Activated CD4-positive, alpha-beta T cell treated with anti-CD3 and anti-CD28 coated beads, Interleukin-2, amount 10 ng/mL, durations not matched to agents 7 days and 5 days (primary cell): ENCODE measurements around the gene ISG15. TPM values are rescaled to one million over a fixed set of nuclear protein-coding genes. Genes with fewer than 3 reads are reported as not detected.
"Not testable (repeated sequence)": the region's sequence is repeated elsewhere in the genome, so short reads cannot be mapped to it uniquely, and the experiment has no call there.

Source experiments
- CTCF ChIA-PET: fragments of 350-600 bp; sonication (Branson Sonifier 250); formaldehyde crosslinking; loops from one replicate; lab custom pipeline; 2021; ENCODE audit warnings: antibody characterized with exemption; lab: Charles Lee
- POLR2A ChIA-PET: fragments of 350-600 bp; sonication (Branson Sonifier 250); formaldehyde crosslinking; loops from one replicate; lab custom pipeline; 2021; ENCODE audit warnings: antibody characterized with exemption; lab: Charles Lee
- DNase-seq: peaks from one replicate; pipeline ENCODE4 v3.0.0-alpha.2; 2020
- H3K27ac Mint-ChIP-seq: one replicate; pipeline ENCODE4 v1.8.0; 2021; ENCODE audit warnings: mild to moderate bottlenecking, moderate library complexity, mixed read lengths
- H3K27me3 Mint-ChIP-seq: one replicate; pipeline ENCODE4 v1.8.0; 2021; ENCODE audit warnings: mixed read lengths
- H3K36me3 Mint-ChIP-seq: one replicate; pipeline ENCODE4 v1.8.0; 2021; ENCODE audit warnings: low read depth, mixed read lengths
- H3K4me1 Mint-ChIP-seq: one replicate; pipeline ENCODE4 v1.8.0; 2021; ENCODE audit warnings: mixed read lengths
- H3K4me3 Mint-ChIP-seq: one replicate; pipeline ENCODE4 v1.8.0; 2021; ENCODE audit warnings: mild to moderate bottlenecking, moderate library complexity, mixed read lengths
- H3K9me3 Mint-ChIP-seq: one replicate; pipeline ENCODE4 v1.8.0; 2021; ENCODE audit warnings: mixed read lengths
- total RNA-seq, 2 experiments: library from RNA; stranded (reverse); gene quantifications; one replicate each; pipeline ENCODE4 v1.2.3, GENCODE V29; 2021

The ISG15 gene
- total RNA-seq, 2 experiments from 2014 or later, result 237 to 332 TPM

- peaks cover 32% of the 10 kb centered on the region for H3K27me3 Mint-ChIP-seq
- POLR2A ChIA-PET, H3K4me3 Mint-ChIP-seq, DNase-seq, H3K9me3 Mint-ChIP-seq, H3K36me3 Mint-ChIP-seq, H3K27ac Mint-ChIP-seq: not testable (repeated sequence)
- peaks cover 14% of the 10 kb centered on the region for H3K4me1 Mint-ChIP-seq
- CTCF ChIA-PET, result interaction anchor here (0.8 to 1.0 kb wide), 2 partner anchors 10 to 131 kb away, joined by 3 read pairs; no protein-coding TSS in a partner anchor
Measured at GRCh38 chr1:991275-991674, 22.0 kb upstream of the ISG15 start.

GRCh38 chr1:991895-992294, 21.4 kb upstream of the ISG15 start:
- DNase-seq, result no peak
- H3K27ac Mint-ChIP-seq, result no peak overlapping the region
- ChIA-PET CTCF (interaction anchor here (0.8 to 2.4 kb wide), 3 partner anchors 10 to 130 kb away, joined by 3 to 11 read pairs (median 3); no protein-coding TSS in a partner anchor), POLR2A (no interaction called here)
- peaks cover 30% of the 10 kb centered on the region for H3K27me3 Mint-ChIP-seq
- peaks cover 9% of the 10 kb centered on the region for H3K36me3 Mint-ChIP-seq
- peaks cover 14% of the 10 kb centered on the region for H3K4me1 Mint-ChIP-seq
- H3K9me3 Mint-ChIP-seq, result peaks cover 8% of the 10 kb centered on the region
- H3K4me3 Mint-ChIP-seq, result no peak overlapping the region

DNA sequence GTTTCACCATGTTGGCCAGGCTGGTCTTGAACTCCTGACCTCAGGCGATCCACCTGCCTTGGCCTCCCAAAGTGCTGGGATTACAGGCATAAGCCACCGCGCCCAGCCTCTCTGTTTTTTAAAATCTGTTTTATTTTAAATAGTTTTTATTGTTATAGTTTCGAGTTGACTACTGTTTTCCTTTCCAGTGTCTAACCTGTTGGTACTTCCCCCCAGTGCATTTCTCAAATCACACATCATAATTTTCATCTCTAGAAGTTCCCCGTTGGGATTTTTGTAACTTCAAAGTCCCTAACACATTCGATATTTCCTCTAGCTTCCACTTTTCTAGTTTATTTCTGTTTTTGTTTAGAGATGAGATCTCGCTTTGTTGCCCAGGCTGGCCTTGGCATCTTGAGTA, 20.9 kb upstream of the ISG15 start:
- CTCF ChIA-PET, result interaction anchor here (0.7 to 2.4 kb wide), 4 partner anchors 9 to 373 kb away, joined by 3 to 11 read pairs (median 3); no protein-coding TSS in a partner anchor
- Mint-ChIP-seq H3K4me3 (no peak overlapping the region), H3K27me3 (peaks cover 34% of the 10 kb centered on the region), H3K27ac (no peak overlapping the region), H3K4me1 (peaks cover 14% of the 10 kb centered on the region), H3K9me3 (peaks cover 8% of the 10 kb centered on the region), H3K36me3 (peaks cover 9% of the 10 kb centered on the region)
- DNase-seq, result no peak
- POLR2A ChIA-PET, result no interaction called here

- H3K27me3 Mint-ChIP-seq, result peaks cover 32% of the 10 kb centered on the region
Measured at GRCh38 chr1:993379-993995, 19.8 kb upstream of the ISG15 start.

GRCh38 chr1:994546-994945, 18.8 kb upstream of the ISG15 start:
- H3K36me3 Mint-ChIP-seq, DNase-seq, H3K4me3 Mint-ChIP-seq, H3K9me3 Mint-ChIP-seq: not testable (repeated sequence)
- CTCF ChIA-PET, result interaction anchor here (0.6 to 2.0 kb wide), 5 partner anchors 10 to 598 kb away, joined by 3 to 7 read pairs (median 6); no protein-coding TSS in a partner anchor
- peaks cover 14% of the 10 kb centered on the region for H3K4me1 Mint-ChIP-seq
- H3K27ac Mint-ChIP-seq, result peak overlapping the region; percentile 54
- POLR2A ChIA-PET, result interaction anchor here (0.6 kb wide), 1 partner anchor 284 kb away, joined by 13 read pairs; no protein-coding TSS in a partner anchor
- H3K27me3 Mint-ChIP-seq, result peaks cover 27% of the 10 kb centered on the region

More at GRCh38 chr1:993379-993995, 19.8 kb upstream of the ISG15 start:
- CTCF ChIA-PET, result interaction anchor here (0.6 to 2.4 kb wide), 7 partner anchors 8 to 450 kb away, joined by 3 to 11 read pairs (median 6); no protein-coding TSS in a partner anchor
- Mint-ChIP-seq H3K4me1 (peaks cover 14% of the 10 kb centered on the region), H3K9me3 (peaks cover 8% of the 10 kb centered on the region), H3K36me3 (peaks cover 9% of the 10 kb centered on the region), H3K4me3 (no peak overlapping the region), H3K27ac (no peak overlapping the region)
- POLR2A ChIA-PET, result no interaction called here
- DNase-seq, result no peak

- no peak overlapping the region for H3K4me3 Mint-ChIP-seq
- peaks cover 8% of the 10 kb centered on the region for H3K9me3 Mint-ChIP-seq
- no peak overlapping the region for H3K27ac Mint-ChIP-seq
- CTCF ChIA-PET, result interaction anchor here (2.0 kb wide), 1 partner anchor 13 kb away, joined by 6 read pairs; no protein-coding TSS in a partner anchor
- H3K4me1 Mint-ChIP-seq, result peaks cover 17% of the 10 kb centered on the region
- DNase-seq, result no peak
- peaks cover 10% of the 10 kb centered on the region for H3K36me3 Mint-ChIP-seq
- peaks cover 27% of the 10 kb centered on the region for H3K27me3 Mint-ChIP-seq
- POLR2A ChIA-PET, result no interaction called here
Measured at GRCh38 chr1:995665-996633, 17.3 kb upstream of the ISG15 start.

GRCh38 chr1:996851-997712, 16.2 kb upstream of the ISG15 start:
- peaks cover 27% of the 10 kb centered on the region for H3K27me3 Mint-ChIP-seq
- H3K36me3 Mint-ChIP-seq, result peaks cover 6% of the 10 kb centered on the region
- H3K27ac Mint-ChIP-seq, result no peak overlapping the region
- H3K4me3 Mint-ChIP-seq, result no peak overlapping the region
- H3K4me1 Mint-ChIP-seq, result peaks cover 12% of the 10 kb centered on the region
- POLR2A ChIA-PET, result no interaction called here
- CTCF ChIA-PET, result interaction anchor here (0.8 to 1.5 kb wide), 3 partner anchors 13 to 36 kb away, joined by 3 to 5 read pairs (median 5); partner anchors contain the start of gene PERM1
- H3K9me3 Mint-ChIP-seq, result peaks cover 6% of the 10 kb centered on the region
- DNase-seq, result no peak

DNA sequence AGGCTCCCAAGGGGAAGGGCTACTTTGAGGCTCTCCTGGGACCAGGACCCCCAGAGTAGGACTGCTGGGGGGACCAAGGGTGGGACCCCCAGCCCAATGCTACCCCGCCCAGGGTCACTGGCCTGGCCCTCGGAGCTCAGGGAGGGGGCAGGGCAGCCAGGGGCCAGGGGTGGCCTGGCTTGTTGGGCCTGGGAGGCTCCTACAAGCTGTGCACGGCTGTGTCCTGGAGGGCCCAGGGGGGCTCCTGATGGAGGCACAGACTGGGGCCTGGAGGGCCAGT, 15.6 kb upstream of the ISG15 start:
- ChIA-PET POLR2A (no interaction called here), CTCF (interaction anchor here (0.8 to 1.5 kb wide), 3 partner anchors 13 to 36 kb away, joined by 3 to 5 read pairs (median 5); partner anchors contain the start of gene PERM1)
- no peak for DNase-seq
- peaks cover 3% of the 10 kb centered on the region for H3K9me3 Mint-ChIP-seq
- H3K27me3 Mint-ChIP-seq, result peaks cover 29% of the 10 kb centered on the region
- peaks cover 13% of the 10 kb centered on the region for H3K4me1 Mint-ChIP-seq
- peaks cover 3% of the 10 kb centered on the region for H3K36me3 Mint-ChIP-seq
- no peak overlapping the region for H3K4me3 Mint-ChIP-seq
- no peak overlapping the region for H3K27ac Mint-ChIP-seq

- H3K27ac Mint-ChIP-seq, result no peak overlapping the region
- H3K27me3 Mint-ChIP-seq, result peaks cover 33% of the 10 kb centered on the region
Measured at GRCh38 chr1:997993-998744, 15.1 kb upstream of the ISG15 start.

GRCh38 chr1:998745-998994, 14.6 kb upstream of the ISG15 start:
- H3K36me3 Mint-ChIP-seq, result peaks cover 1% of the 10 kb centered on the region
- ChIA-PET CTCF (no interaction called here), POLR2A (no interaction called here)
- peaks cover 15% of the 10 kb centered on the region for H3K4me1 Mint-ChIP-seq
- H3K9me3 Mint-ChIP-seq, result no peaks in the 10 kb centered on the region
- H3K27me3 Mint-ChIP-seq, result peaks cover 37% of the 10 kb centered on the region
- no peak overlapping the region for H3K4me3 Mint-ChIP-seq
- H3K27ac Mint-ChIP-seq, result no peak overlapping the region
- no peak for DNase-seq

More at GRCh38 chr1:997993-998744, 15.1 kb upstream of the ISG15 start:
- peaks cover 15% of the 10 kb centered on the region for H3K4me1 Mint-ChIP-seq
- CTCF ChIA-PET, result interaction anchor here (0.8 to 1.5 kb wide), 2 partner anchors 14 to 17 kb away, joined by 5 read pairs; partner anchors contain the start of gene PERM1
- no peak overlapping the region for H3K4me3 Mint-ChIP-seq
- POLR2A ChIA-PET, result no interaction called here
- peaks cover 1% of the 10 kb centered on the region for H3K36me3 Mint-ChIP-seq
- H3K9me3 Mint-ChIP-seq, result no peaks in the 10 kb centered on the region
- DNase-seq, result no peak

DNA sequence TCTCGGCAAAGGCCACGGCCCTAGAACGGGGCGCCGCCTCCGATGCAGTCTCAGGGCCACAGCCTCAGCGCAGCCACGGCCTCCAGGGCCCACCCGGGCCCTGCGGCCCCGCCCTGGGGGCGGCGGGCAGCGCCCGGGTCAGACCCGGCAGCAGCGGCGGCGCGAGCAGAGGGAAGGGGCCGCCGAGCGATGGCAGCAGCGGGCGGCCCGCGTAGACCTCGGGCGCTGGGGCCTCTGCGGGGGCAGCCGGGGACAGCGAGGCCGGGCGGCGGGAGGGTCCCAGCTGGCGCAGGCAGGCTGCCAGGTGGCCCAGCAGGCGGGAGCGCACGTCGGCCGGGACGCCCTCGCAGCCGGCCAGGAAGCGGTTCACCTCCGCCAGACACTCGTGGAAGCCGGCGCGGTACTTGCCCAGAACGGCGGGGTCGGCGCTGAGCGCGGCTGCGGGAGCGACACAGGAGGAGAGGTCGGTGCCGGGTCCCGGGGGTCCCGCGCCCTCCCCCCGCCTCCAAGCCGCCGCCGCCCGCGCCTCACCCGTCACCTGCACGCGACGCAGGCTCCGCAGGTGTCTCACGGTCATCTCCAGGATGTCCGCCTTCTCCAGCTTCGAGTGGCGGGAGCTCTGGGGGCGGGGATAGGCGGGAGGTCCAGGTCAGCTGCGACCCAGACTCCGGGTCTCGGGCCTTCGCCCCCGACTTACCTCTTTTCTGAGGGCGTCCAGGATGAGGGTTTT, 14.1 kb upstream of the ISG15 start:
- no peak for DNase-seq
- Mint-ChIP-seq H3K4me3 (no peak overlapping the region), H3K27ac (no peak overlapping the region), H3K4me1 (peaks cover 15% of the 10 kb centered on the region), H3K9me3 (no peaks in the 10 kb centered on the region), H3K27me3 (peaks cover 38% of the 10 kb centered on the region), H3K36me3 (peaks cover 1% of the 10 kb centered on the region)
- CTCF ChIA-PET, result interaction anchor here (1.0 to 6.5 kb wide), 3 partner anchors 15 to 23 kb away, joined by 3 to 67 read pairs (median 3); partner anchors contain the start of genes AGRN and ISG15
- POLR2A ChIA-PET, result no interaction called here
